Mucosa of stomach (tissue), 1 donor: Measurements from ENCODE around the gene TEKT5.
A peak's percentile ranks its signal among the peaks of the same experiment; 100 is the strongest.

ENCODE experiments used
- H3K27me3 ChIP-seq: one replicate; pipeline ENCODE4 v1.7.0; 2013; ENCODE audit warnings: mild to moderate bottlenecking, low read length; ENCODE audit not compliant: control insufficient read depth, insufficient read depth
- H3K36me3 ChIP-seq: one replicate; pipeline ENCODE4 v1.7.0; 2013; ENCODE audit warnings: low read length; ENCODE audit not compliant: control insufficient read depth, insufficient read depth
- H3K4me1 ChIP-seq: one replicate; pipeline ENCODE4 v1.7.0; 2013; ENCODE audit warnings: mild to moderate bottlenecking, low read length; ENCODE audit not compliant: control insufficient read depth, insufficient read depth
- H3K4me3 ChIP-seq: one replicate; pipeline ENCODE4 v1.7.0; 2013; ENCODE audit warnings: low read length
- H3K9ac ChIP-seq: one replicate; pipeline ENCODE4 v1.7.0; 2013; ENCODE audit warnings: mild to moderate bottlenecking, low read length, moderate library complexity
- H3K9me3 ChIP-seq: one replicate; pipeline ENCODE4 v1.7.0; 2013; ENCODE audit warnings: mild to moderate bottlenecking, low read length, moderate library complexity; ENCODE audit not compliant: control insufficient read depth
- donor health status: Pancreatic carcinoma.

The TEKT5 gene

GRCh38 chr16:10594312-10594950 is 100.3 kb downstream of the TEKT5 start:
- no peak overlapping the region for H3K4me3 ChIP-seq
- H3K9me3 ChIP-seq = no peaks in the 10 kb centered on the region
- H3K9ac ChIP-seq = no peak overlapping the region
- peaks cover 57% of the 10 kb centered on the region for H3K4me1 ChIP-seq
- H3K27me3 ChIP-seq = no peaks in the 10 kb centered on the region
- H3K36me3 ChIP-seq = no peaks in the 10 kb centered on the region

- Histone ChIP-seq H3K36me3 (no peaks in the 10 kb centered on the region), H3K9me3 (no peaks in the 10 kb centered on the region), H3K4me3 (no peak overlapping the region), H3K9ac (no peak overlapping the region), H3K4me1 (peaks cover 42% of the 10 kb centered on the region), H3K27me3 (peaks cover 4% of the 10 kb centered on the region)
These were observed 102.1 kb downstream of the TEKT5 start for GRCh38 chr16:10592611-10593010.

DNA sequence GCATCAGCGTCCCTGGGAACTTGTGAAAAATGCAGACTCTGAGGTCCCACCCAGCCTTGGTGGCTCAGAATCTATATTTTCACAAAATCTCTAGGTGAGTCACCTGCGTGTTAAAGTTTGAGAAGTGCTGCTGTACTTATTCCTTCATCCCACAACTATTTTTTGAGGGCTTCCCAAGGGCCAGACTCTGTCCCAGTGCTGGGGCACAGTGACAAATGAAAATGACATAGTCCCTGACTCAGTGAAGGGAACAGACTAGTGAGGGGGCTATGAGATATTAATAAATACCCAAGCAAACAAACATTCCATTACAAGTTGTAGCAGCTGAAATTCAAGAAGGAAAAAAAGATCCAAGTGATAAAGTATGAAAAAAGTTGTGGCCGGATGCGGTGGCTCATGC is 104.4 kb downstream of the TEKT5 start:
- Histone ChIP-seq H3K9me3 (no peaks in the 10 kb centered on the region), H3K36me3 (no peaks in the 10 kb centered on the region), H3K27me3 (peaks cover 4% of the 10 kb centered on the region), H3K9ac (no peak overlapping the region), H3K4me3 (no peak overlapping the region), H3K4me1 (peaks cover 22% of the 10 kb centered on the region)

- H3K27me3 ChIP-seq = peaks cover 4% of the 10 kb centered on the region
- H3K9me3 ChIP-seq = no peaks in the 10 kb centered on the region
- peaks cover 14% of the 10 kb centered on the region for H3K4me1 ChIP-seq
- no peak overlapping the region for H3K4me3 ChIP-seq
- H3K9ac ChIP-seq = no peak overlapping the region
- H3K36me3 ChIP-seq = no peaks in the 10 kb centered on the region
These were observed 105.6 kb downstream of the TEKT5 start for GRCh38 chr16:10589109-10589508.

DNA sequence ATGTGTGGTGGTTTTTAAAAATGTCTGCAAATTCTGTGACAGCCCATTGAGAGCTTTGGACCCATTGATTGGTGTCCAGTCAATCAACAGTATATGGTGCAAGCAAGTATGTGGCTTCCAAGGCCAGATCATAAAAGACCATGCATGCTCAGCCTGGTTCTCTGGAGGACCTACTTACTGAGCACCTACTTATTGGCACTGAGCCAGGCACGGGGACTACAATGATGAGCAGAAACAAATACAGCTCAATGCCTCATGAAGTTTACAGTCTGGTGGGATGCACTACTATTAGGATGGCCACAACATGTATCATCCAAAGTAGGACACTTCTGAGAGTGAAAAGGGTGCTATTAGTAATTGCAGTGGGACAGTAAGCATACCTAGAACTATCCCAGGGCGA is 107.1 kb downstream of the TEKT5 start:
- no peak overlapping the region for H3K4me3 ChIP-seq
- H3K9ac ChIP-seq = no peak overlapping the region
- peaks cover 3% of the 10 kb centered on the region for H3K4me1 ChIP-seq
- H3K9me3 ChIP-seq = no peaks in the 10 kb centered on the region
- H3K36me3 ChIP-seq = no peaks in the 10 kb centered on the region
- peaks cover 4% of the 10 kb centered on the region for H3K27me3 ChIP-seq

DNA sequence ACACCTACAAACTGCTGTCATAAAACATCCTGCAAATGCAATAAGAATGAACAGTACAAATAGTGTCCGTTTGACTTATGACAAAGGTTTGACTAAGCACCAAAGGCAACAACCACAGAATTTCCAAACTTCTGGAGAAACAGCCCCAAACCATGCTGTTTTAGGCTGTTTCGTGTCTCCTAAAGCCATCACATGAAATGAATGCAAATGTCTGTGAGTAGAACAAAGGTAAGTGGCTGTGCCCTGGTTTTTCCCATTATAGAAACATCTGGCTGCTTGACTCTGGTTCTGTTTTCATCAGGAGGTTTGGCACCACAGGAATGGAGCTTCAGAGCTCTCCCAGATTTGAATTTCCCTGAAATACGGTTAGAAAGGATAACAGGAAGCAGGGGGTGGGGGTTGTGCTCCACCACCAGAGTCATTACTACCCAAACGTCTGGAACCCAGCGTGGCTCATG is 109.7 kb downstream of the TEKT5 start:
- H3K36me3 ChIP-seq = no peaks in the 10 kb centered on the region
- H3K27me3 ChIP-seq = peaks cover 4% of the 10 kb centered on the region
- no peak overlapping the region for H3K4me3 ChIP-seq
- H3K9me3 ChIP-seq = no peaks in the 10 kb centered on the region
- H3K4me1 ChIP-seq = peaks cover 9% of the 10 kb centered on the region
- no peak overlapping the region for H3K9ac ChIP-seq

DNA sequence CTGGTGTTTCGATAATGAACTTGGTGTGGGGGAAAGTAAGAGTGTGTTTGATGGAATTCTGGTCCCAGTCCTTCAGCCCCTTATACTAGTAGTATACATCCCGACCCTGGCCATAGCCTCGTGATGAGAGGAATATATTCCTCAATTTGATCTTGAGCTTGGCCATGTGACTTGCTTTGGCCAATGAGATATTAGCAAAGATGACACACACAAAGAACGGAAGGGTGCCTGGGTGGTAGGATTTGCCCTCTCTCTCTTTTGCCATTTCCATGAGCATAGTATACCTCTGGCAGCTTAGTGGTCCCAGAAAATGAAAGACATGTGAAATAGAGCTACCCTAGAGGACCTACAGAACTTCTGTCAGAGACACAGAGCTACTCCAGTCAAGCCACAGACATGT is 111.5 kb downstream of the TEKT5 start:
- no peaks in the 10 kb centered on the region for H3K9me3 ChIP-seq
- no peaks in the 10 kb centered on the region for H3K27me3 ChIP-seq
- peaks cover 13% of the 10 kb centered on the region for H3K4me1 ChIP-seq
- H3K9ac ChIP-seq = no peak overlapping the region
- no peak overlapping the region for H3K4me3 ChIP-seq
- no peaks in the 10 kb centered on the region for H3K36me3 ChIP-seq

DNA sequence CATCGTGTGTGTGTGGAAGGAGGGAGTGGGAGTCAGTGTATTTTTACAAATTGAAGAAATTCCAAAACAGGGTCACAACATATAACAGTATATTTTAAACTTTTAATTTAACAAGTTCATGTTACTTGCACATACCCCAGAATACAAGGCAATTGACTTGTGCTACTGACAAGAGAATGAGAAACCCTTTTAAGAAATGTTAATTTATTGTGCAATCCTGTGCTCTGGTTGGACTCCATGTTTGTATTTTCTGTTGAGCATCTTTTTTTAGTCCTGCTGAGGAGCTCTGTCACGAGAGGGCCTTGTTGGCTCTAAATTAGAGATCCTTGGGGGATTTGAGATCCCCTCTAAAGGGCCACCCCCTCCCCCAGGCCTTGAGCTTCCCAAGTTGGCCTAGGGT is 113.2 kb downstream of the TEKT5 start:
- Histone ChIP-seq H3K4me3 (no peak overlapping the region), H3K27me3 (no peaks in the 10 kb centered on the region), H3K9ac (no peak overlapping the region), H3K9me3 (no peaks in the 10 kb centered on the region), H3K4me1 (peaks cover 29% of the 10 kb centered on the region), H3K36me3 (no peaks in the 10 kb centered on the region)

GRCh38 chr16:10580883-10581247 is 113.9 kb downstream of the TEKT5 start:
- Histone ChIP-seq H3K4me1 (peaks cover 33% of the 10 kb centered on the region), H3K4me3 (peak overlapping the region; percentile 27), H3K9ac (peak overlapping the region; percentile 89), H3K9me3 (no peaks in the 10 kb centered on the region), H3K36me3 (no peaks in the 10 kb centered on the region), H3K27me3 (no peaks in the 10 kb centered on the region)

DNA sequence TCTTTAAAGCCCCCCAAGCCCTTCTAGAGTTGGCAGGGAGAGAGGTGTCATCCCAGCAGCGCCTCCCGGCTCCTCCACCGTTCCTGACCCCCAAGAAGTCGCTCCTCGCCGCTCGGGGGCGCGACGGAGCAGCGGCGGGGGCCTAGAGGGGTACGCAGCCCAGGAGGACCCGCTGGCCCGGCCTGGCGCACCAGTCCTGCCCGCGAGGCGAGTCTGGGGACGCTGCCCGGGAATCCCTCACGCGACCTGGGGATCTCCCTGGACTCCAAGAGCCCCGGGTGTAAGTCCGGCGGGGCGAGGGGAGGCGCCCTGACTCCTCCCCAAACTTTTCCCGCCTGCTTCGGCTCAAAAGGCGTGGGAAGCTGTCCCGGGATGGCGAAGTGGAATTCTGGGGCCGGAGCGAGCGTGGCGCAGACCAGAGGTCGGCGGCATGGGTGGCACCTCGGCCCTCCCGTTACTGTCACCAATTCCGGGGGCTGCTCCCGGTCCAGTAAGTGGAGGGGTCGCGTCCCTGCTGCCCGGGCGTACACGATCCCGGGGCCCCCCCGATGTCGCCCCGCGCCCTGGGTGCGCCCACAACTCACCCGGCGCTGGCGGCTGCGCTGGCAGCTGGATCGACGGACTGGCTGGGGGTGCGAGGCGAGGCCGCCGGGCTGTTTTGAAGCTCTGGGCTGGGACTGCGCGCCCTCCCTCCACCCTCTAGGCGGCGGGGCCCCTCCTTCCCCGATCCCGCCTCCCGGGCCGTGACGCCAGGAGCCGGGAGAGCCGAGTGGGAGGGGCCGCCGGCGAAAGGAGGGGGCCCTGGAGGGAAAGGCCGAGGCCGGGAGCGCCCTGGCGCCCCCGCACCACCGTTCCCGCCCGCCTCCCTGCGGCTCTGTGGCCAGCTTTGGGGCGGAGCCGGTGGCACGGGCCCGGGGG is 114.5 kb downstream of the TEKT5 start, which contains the start of gene EMP2:
TSS of gene EMP2 (minus strand) at position 634 of the 918 bp plus-strand sequence. CDS start 32,981 bp downstream, outside the sequence.
- H3K27me3 ChIP-seq = no peaks in the 10 kb centered on the region
- no peaks in the 10 kb centered on the region for H3K36me3 ChIP-seq
- peaks cover 33% of the 10 kb centered on the region for H3K4me1 ChIP-seq
- peak within 1 kb of the TSS; percentile 33 for H3K4me3 ChIP-seq
- peak within 1 kb of the TSS; percentile 89 for H3K9ac ChIP-seq
- H3K9me3 ChIP-seq = no peaks in the 10 kb centered on the region

DNA sequence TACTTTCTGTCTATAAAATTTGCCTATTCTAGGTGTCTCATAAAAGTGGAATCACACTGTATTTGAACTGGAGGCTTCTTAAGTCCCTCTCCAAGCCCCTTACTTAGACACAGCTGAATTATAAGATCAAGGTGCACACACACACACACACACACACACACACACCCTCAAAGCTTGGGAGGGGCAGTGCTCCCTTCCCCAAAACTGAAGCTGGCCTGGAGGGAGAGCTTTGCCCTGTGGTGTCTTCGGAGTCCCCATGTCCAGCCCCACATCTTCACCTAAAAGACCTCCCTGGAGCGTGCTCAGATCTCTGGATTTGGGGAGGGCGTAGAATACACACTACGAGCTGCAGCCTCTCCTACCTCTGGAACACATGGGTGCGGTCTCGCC is 115.2 kb downstream of the TEKT5 start:
- Histone ChIP-seq H3K36me3 (no peaks in the 10 kb centered on the region), H3K4me1 (peaks cover 33% of the 10 kb centered on the region), H3K27me3 (no peaks in the 10 kb centered on the region), H3K9ac (peak overlapping the region; percentile 89), H3K9me3 (no peaks in the 10 kb centered on the region), H3K4me3 (peak overlapping the region; percentile 33)
